CD8-positive, alpha-beta memory T cell (primary cell): ENCODE data around the gene SGSM1. TPM values are rescaled to one million over a fixed set of nuclear protein-coding genes. Genes with fewer than 3 reads are reported as not detected.

ENCODE experiments used
- CTCF ChIA-PET: fragments of 350-600 bp; sonication (Branson Sonifier 250); formaldehyde crosslinking; loops from one replicate; lab custom pipeline; 2021; ENCODE audit warnings: antibody characterized with exemption; lab: Charles Lee
- POLR2A ChIA-PET: fragments of 350-600 bp; sonication (Branson Sonifier 250); formaldehyde crosslinking; loops from one replicate; lab custom pipeline; 2021; ENCODE audit warnings: antibody characterized with exemption; lab: Charles Lee
- DNase-seq, 5 donors: peaks; one replicate each; pipeline versions ENCODE4 v3.0.0 to v3.0.0-alpha.2; 2020 to 2022; ENCODE audit warnings: mixed read lengths in 1 of 5
- H3K27ac ChIP-seq: one replicate; pipeline ENCODE4 v1.7.0; 2013; ENCODE audit warnings: low read depth, mild to moderate bottlenecking, low read length, moderate library complexity
- H3K27me3 ChIP-seq: 2 replicates; pipeline ENCODE4 v1.7.0; 2013; ENCODE audit warnings: low read length, mild to moderate bottlenecking; ENCODE audit not compliant: insufficient read depth, poor library complexity, severe bottlenecking
- H3K36me3 ChIP-seq: 2 replicates; pipeline ENCODE4 v1.7.0; 2013; ENCODE audit warnings: mild to moderate bottlenecking, low read length, moderate library complexity; ENCODE audit not compliant: insufficient read depth
- H3K4me1 ChIP-seq: 2 replicates; pipeline ENCODE4 v1.7.0; 2013; ENCODE audit warnings: mild to moderate bottlenecking, low read length, moderate library complexity; ENCODE audit not compliant: insufficient read depth
- H3K4me3 ChIP-seq: 2 replicates; pipeline ENCODE4 v1.7.0; 2013; ENCODE audit warnings: mild to moderate bottlenecking, low read length
- H3K9me3 ChIP-seq: 2 replicates; pipeline ENCODE4 v1.7.0; 2013; ENCODE audit warnings: mild to moderate bottlenecking, low read length
- H3K27ac Mint-ChIP-seq, 8 donors: one replicate each; pipeline ENCODE4 v1.8.0; 2020 to 2021; ENCODE audit warnings: mixed read lengths in 8 of 8, mild to moderate bottlenecking in 6 of 8, inconsistent platforms in 3 of 8, moderate library complexity in 3 of 8
- H3K27me3 Mint-ChIP-seq, 2 donors: one replicate each; pipeline ENCODE4 v1.8.0; 2020 to 2021; ENCODE audit warnings: mixed read lengths in 2 of 2, mild to moderate bottlenecking in 1 of 2, moderate library complexity in 1 of 2
- H3K36me3 Mint-ChIP-seq, 3 donors: one replicate each; pipeline ENCODE4 v1.8.0; 2020 to 2021; ENCODE audit warnings: mixed read lengths in 3 of 3, inconsistent platforms in 1 of 3, mild to moderate bottlenecking in 1 of 3
- H3K4me1 Mint-ChIP-seq, 3 donors: one replicate each; pipeline ENCODE4 v1.8.0; 2020 to 2021; ENCODE audit warnings: mixed read lengths in 3 of 3, inconsistent platforms in 1 of 3, mild to moderate bottlenecking in 1 of 3
- H3K4me3 Mint-ChIP-seq, 7 donors: one replicate each; pipeline ENCODE4 v1.8.0; 2020 to 2021; ENCODE audit warnings: mixed read lengths in 7 of 7, mild to moderate bottlenecking in 6 of 7, moderate library complexity in 4 of 7, inconsistent platforms in 2 of 7
- H3K9me3 Mint-ChIP-seq, 5 donors: one replicate each; pipeline ENCODE4 v1.8.0; 2020 to 2022; ENCODE audit warnings: mixed read lengths in 5 of 5, mild to moderate bottlenecking in 3 of 5, moderate library complexity in 2 of 5, inconsistent platforms in 1 of 5
- polyA plus RNA-seq: library from polyadenylated mRNA; unstranded; fragments of 300-500 nt; fragmentation: Illumina TruSeq; gene quantifications from one replicate; pipeline ENCODE4 v1.2.3, GENCODE V29; 2021
- total RNA-seq, 2 experiments: library from RNA; stranded (reverse); gene quantifications; one replicate each; pipeline ENCODE4 v1.2.3, GENCODE V29; 2021

The SGSM1 gene
- total and polyA plus RNA-seq, 3 experiments from 2014 or later = 0.09 to 0.31 (median 0.28) TPM

DNA sequence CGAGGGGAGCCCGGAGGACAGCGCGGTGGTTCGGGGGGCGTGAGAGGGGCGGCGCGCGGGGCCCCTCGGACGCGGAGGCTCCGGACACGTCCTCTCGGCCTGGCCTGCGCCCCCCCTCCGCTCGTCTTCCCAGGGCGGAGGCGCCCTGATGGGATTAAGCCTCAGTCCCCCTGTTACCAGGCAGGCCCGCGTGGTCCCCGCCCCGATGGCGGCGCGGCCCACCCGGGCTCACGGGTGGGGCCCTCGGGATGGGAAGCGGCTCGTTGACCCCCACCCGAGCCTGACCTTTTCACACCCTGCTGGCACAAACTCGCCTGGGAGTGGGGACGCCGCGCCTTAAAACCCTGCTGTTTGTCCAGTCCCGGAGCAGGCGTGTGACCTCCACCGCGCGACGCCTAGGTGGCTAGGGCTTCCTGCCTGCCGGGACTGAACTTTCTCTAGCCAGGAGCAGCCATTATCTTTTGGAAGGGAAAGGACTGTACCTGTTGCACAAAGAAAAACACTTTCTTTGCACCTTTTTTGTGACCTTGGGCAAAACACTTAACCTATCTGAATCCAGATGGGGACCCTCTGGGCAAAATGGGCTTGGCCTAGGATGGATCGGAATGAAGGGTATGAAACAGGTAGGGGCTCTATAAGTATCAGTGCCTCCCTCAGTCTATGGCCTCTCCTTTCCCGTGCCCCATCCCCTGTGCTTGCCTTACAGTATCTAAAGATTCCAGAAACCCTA lies 147.5 kb downstream of the SGSM1 start:
- peak overlapping the region in 2 of 8 donors; percentile 38 to 57 for H3K27ac Mint-ChIP-seq
- H3K9me3 Mint-ChIP-seq = no peaks in the 10 kb centered on the region
- H3K4me3 ChIP-seq = peak overlapping the region; percentile 63
- peaks cover 0 to 2% (median 0%) of the 10 kb centered on the region in 3 donors for H3K36me3 Mint-ChIP-seq
- no peak for DNase-seq
- peaks cover 13% of the 10 kb centered on the region for H3K4me1 ChIP-seq
- peaks cover 25 to 56% of the 10 kb centered on the region in 2 donors for H3K27me3 Mint-ChIP-seq
- peak overlapping the region; percentile 65 to 84 (median 75) for H3K4me3 Mint-ChIP-seq
- ChIA-PET CTCF (interaction anchor here (0.6 to 1.4 kb wide), 3 partner anchors 12 to 95 kb away, joined by 3 to 4 read pairs (median 3); no protein-coding TSS in a partner anchor), POLR2A (no interaction called here)
- peaks cover 19% of the 10 kb centered on the region for H3K27me3 ChIP-seq
- no peak overlapping the region for H3K27ac ChIP-seq
- no peaks in the 10 kb centered on the region for H3K36me3 ChIP-seq
- H3K4me1 Mint-ChIP-seq = peaks cover 22 to 27% (median 25%) of the 10 kb centered on the region in 3 donors
- H3K9me3 ChIP-seq = no peaks in the 10 kb centered on the region

DNA sequence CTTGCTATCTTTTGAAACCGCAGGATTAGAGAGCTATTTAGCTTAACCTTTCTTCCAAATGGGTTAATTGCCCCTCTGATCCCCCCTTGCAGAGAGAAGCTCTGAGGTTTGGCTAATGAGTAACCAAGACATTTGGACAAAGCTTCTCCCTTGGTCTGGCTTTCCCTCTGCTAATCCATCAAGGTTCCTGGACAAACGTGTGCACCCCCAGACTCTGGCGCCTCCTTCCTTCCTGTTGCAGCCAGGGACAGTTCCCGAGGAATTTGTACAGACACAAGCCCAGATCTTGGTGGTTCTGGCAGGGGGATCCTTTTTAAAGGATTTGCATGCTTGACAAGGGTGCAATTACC lies 148.1 kb downstream of the SGSM1 start:
- CTCF ChIA-PET = interaction anchor here (1.0 kb wide), 1 partner anchor 157 kb away, joined by 4 read pairs; no protein-coding TSS in a partner anchor
- H3K4me3 ChIP-seq = no peak overlapping the region
- H3K27me3 Mint-ChIP-seq = peaks cover 20 to 50% of the 10 kb centered on the region in 2 donors

GRCh38 chr22:24954856-24955255 lies 148.8 kb downstream of the SGSM1 start:
- peaks cover 20 to 25% (median 22%) of the 10 kb centered on the region in 3 donors for H3K4me1 Mint-ChIP-seq
- H3K27me3 Mint-ChIP-seq = peaks cover 20 to 44% of the 10 kb centered on the region in 2 donors
- H3K27ac ChIP-seq = no peak overlapping the region

More for the DNA sequence above, 148.1 kb downstream of the SGSM1 start:
- Histone ChIP-seq H3K27me3 (peaks cover 19% of the 10 kb centered on the region), H3K9me3 (no peaks in the 10 kb centered on the region), H3K36me3 (no peaks in the 10 kb centered on the region), H3K27ac (no peak overlapping the region), H3K4me1 (peaks cover 13% of the 10 kb centered on the region)
- Mint-ChIP-seq H3K27ac (peak overlapping the region in 3 of 8 donors; percentile 28 to 43 (median 38)), H3K4me1 (peaks cover 22 to 27% (median 25%) of the 10 kb centered on the region in 3 donors), H3K9me3 (no peaks in the 10 kb centered on the region), H3K36me3 (peaks cover 0 to 2% (median 0%) of the 10 kb centered on the region in 3 donors), H3K4me3 (peak overlapping the region; percentile 42 to 82 (median 69))
- DNase-seq = no peak
- POLR2A ChIA-PET = no interaction called here

DNA sequence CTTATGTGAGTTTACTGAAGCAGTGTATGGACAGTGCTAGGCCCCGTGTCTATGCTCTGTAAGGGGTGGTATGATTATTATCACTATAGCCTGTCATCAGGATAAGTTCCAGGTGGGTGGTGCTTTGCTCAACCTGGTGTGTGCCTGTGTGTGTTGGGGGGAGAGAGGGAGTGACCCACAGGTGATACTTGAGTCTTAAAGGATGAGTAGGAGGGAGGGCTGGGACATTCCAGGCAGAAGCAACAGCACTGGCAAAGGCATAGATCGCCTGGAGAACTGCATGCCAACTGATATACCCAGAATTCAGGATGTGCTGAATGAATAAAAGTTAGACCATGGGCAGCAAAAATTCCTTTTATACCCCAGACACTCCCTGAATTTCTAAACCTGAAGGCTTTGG lies 151.0 kb downstream of the SGSM1 start:
- Histone ChIP-seq H3K4me3 (no peak overlapping the region), H3K27me3 (peaks cover 10% of the 10 kb centered on the region), H3K9me3 (no peaks in the 10 kb centered on the region), H3K27ac (no peak overlapping the region), H3K4me1 (peaks cover 6% of the 10 kb centered on the region), H3K36me3 (no peaks in the 10 kb centered on the region)
- DNase-seq = no peak
- Mint-ChIP-seq H3K4me3 (peak overlapping the region in 1 of 7 donors; percentile 55), H3K4me1 (peaks cover 6 to 12% (median 10%) of the 10 kb centered on the region in 3 donors), H3K9me3 (no peaks in the 10 kb centered on the region), H3K27ac (no peak overlapping the region), H3K27me3 (peaks cover 17 to 30% of the 10 kb centered on the region in 2 donors), H3K36me3 (peaks cover 0 to 2% (median 0%) of the 10 kb centered on the region in 3 donors)
- POLR2A ChIA-PET = no interaction called here
- CTCF ChIA-PET = no interaction called here

More at GRCh38 chr22:24954856-24955255, 148.8 kb downstream of the SGSM1 start:
- no peak overlapping the region for H3K27ac Mint-ChIP-seq
- Histone ChIP-seq H3K4me3 (no peak overlapping the region), H3K27me3 (peaks cover 19% of the 10 kb centered on the region), H3K36me3 (no peaks in the 10 kb centered on the region), H3K4me1 (peaks cover 13% of the 10 kb centered on the region), H3K9me3 (no peaks in the 10 kb centered on the region)
- DNase-seq = no peak
- no peaks in the 10 kb centered on the region for H3K9me3 Mint-ChIP-seq
- ChIA-PET CTCF (interaction anchor here (1.0 kb wide), 1 partner anchor 156 kb away, joined by 4 read pairs; no protein-coding TSS in a partner anchor), POLR2A (no interaction called here)
- H3K4me3 Mint-ChIP-seq = peak overlapping the region in 1 of 7 donors; percentile 46
- H3K36me3 Mint-ChIP-seq = peaks cover 0 to 2% (median 0%) of the 10 kb centered on the region in 3 donors

- Histone ChIP-seq H3K27ac (no peak overlapping the region), H3K27me3 (no peaks in the 10 kb centered on the region), H3K4me3 (no peak overlapping the region), H3K36me3 (no peaks in the 10 kb centered on the region), H3K9me3 (no peaks in the 10 kb centered on the region), H3K4me1 (no peaks in the 10 kb centered on the region)
- no peaks in the 10 kb centered on the region for H3K36me3 Mint-ChIP-seq
- no peak overlapping the region for H3K27ac Mint-ChIP-seq
- H3K9me3 Mint-ChIP-seq = no peaks in the 10 kb centered on the region
- ChIA-PET CTCF (interaction anchor here (1.6 kb wide), 1 partner anchor 11 kb away, joined by 3 read pairs; no protein-coding TSS in a partner anchor), POLR2A (no interaction called here)
- no peaks in the 10 kb centered on the region for H3K4me1 Mint-ChIP-seq
- no peak overlapping the region for H3K4me3 Mint-ChIP-seq
- no peak for DNase-seq
- H3K27me3 Mint-ChIP-seq = peaks cover 2 to 7% of the 10 kb centered on the region in 2 donors
Observed at GRCh38 chr22:24961217-24961844, 155.3 kb downstream of the SGSM1 start.

- POLR2A ChIA-PET = no interaction called here
- no peaks in the 10 kb centered on the region for H3K4me1 ChIP-seq
- H3K9me3 Mint-ChIP-seq = no peaks in the 10 kb centered on the region
- H3K36me3 Mint-ChIP-seq = no peaks in the 10 kb centered on the region
- CTCF ChIA-PET = interaction anchor here (1.6 kb wide), 1 partner anchor 11 kb away, joined by 3 read pairs; no protein-coding TSS in a partner anchor
- no peaks in the 10 kb centered on the region for H3K9me3 ChIP-seq
- no peaks in the 10 kb centered on the region for H3K27me3 ChIP-seq
- no peaks in the 10 kb centered on the region for H3K36me3 ChIP-seq
- DNase-seq = no peak
- no peak overlapping the region for H3K4me3 Mint-ChIP-seq
- peaks cover 0 to 7% of the 10 kb centered on the region in 2 donors for H3K27me3 Mint-ChIP-seq
- no peak overlapping the region for H3K27ac ChIP-seq
- H3K4me3 ChIP-seq = no peak overlapping the region
- no peaks in the 10 kb centered on the region for H3K4me1 Mint-ChIP-seq
- H3K27ac Mint-ChIP-seq = no peak overlapping the region
Observed at GRCh38 chr22:24962094-24962493, 156.1 kb downstream of the SGSM1 start.

- Mint-ChIP-seq H3K4me1 (no peaks in the 10 kb centered on the region), H3K4me3 (no peak overlapping the region), H3K27ac (no peak overlapping the region), H3K36me3 (no peaks in the 10 kb centered on the region), H3K27me3 (peaks cover 0 to 7% of the 10 kb centered on the region in 2 donors), H3K9me3 (no peaks in the 10 kb centered on the region)
- no peaks in the 10 kb centered on the region for H3K36me3 ChIP-seq
- H3K4me1 ChIP-seq = no peaks in the 10 kb centered on the region
- no peaks in the 10 kb centered on the region for H3K9me3 ChIP-seq
- ChIA-PET POLR2A (no interaction called here), CTCF (no interaction called here)
- DNase-seq = no peak
- H3K27ac ChIP-seq = no peak overlapping the region
- no peaks in the 10 kb centered on the region for H3K27me3 ChIP-seq
- H3K4me3 ChIP-seq = no peak overlapping the region
Observed at GRCh38 chr22:24962835-24963234, 156.8 kb downstream of the SGSM1 start.

- Mint-ChIP-seq H3K4me3 (no peak overlapping the region), H3K27ac (no peak overlapping the region), H3K27me3 (peaks cover 0 to 7% of the 10 kb centered on the region in 2 donors), H3K9me3 (no peaks in the 10 kb centered on the region), H3K36me3 (no peaks in the 10 kb centered on the region), H3K4me1 (no peaks in the 10 kb centered on the region)
- H3K36me3 ChIP-seq = no peaks in the 10 kb centered on the region
- H3K4me1 ChIP-seq = no peaks in the 10 kb centered on the region
- H3K4me3 ChIP-seq = no peak overlapping the region
- no peak overlapping the region for H3K27ac ChIP-seq
- POLR2A ChIA-PET = no interaction called here
- DNase-seq = no peak
- H3K27me3 ChIP-seq = no peaks in the 10 kb centered on the region
- no peaks in the 10 kb centered on the region for H3K9me3 ChIP-seq
- CTCF ChIA-PET = no interaction called here
Observed at GRCh38 chr22:24964441-24964840, 158.4 kb downstream of the SGSM1 start.
